GM19351 (cell line): ENCODE results near the gene ABCC1.

Source experiments
- ATAC-seq: cut with Tn5 transposase; IDR thresholded peaks from one replicate; pipeline ENCODE4 v1.9.1; 2021; ENCODE audit warnings: mild to moderate bottlenecking, moderate library complexity; ENCODE audit not compliant: unreplicated experiment

ABCC1 gene

DNA sequence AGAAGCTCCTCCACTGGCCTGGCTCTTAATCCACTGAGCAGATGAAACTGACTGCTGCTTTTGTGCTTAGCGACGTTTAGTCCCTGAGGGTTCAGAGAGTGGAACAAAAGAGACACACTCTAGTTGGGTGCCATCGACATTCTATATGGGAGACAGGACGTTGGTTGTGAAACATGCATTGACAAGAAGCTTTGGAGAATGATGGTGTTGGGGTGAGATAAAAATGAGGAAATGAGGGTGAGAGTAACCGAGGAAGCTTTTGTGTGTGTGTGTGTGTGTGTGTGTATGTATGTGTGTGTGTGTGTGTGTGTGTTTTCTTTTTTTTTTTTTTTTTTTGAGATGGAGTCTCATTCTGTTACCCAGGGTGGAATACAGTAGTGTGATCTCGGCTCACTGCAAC, 89.5 kb downstream of the ABCC1 start:
- no peak for ATAC-seq

- ATAC-seq, result no peak
These were observed 91.9 kb downstream of the ABCC1 start for GRCh38 chr16:16041196-16041892.

- no peak for ATAC-seq
These were observed 92.7 kb downstream of the ABCC1 start for GRCh38 chr16:16042076-16042475.

- no peak for ATAC-seq
These were observed 95.9 kb downstream of the ABCC1 start for GRCh38 chr16:16045296-16045695.

- no peak for ATAC-seq
These were observed 96.5 kb downstream of the ABCC1 start for GRCh38 chr16:16045879-16046278.

DNA sequence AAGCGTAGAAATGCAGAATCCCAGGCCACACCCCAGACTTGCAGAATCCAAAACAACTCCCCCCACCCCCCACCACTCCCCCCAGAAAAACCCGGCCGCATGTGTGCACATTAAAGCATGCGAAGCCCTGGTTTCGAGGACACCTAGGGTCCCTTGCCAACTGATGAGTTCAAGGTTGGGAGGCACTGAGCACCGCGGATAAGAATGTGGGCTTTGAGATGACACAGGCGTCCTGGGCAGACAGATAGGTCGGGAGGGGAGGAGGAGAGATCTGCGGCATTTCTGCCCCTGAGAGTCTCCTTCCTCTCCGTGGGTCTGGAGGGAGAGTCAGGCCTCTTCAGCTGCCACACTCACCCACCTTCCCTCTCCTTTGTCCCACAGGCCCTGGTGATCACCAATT, 98.3 kb downstream of the ABCC1 start:
- ATAC-seq, result no peak

DNA sequence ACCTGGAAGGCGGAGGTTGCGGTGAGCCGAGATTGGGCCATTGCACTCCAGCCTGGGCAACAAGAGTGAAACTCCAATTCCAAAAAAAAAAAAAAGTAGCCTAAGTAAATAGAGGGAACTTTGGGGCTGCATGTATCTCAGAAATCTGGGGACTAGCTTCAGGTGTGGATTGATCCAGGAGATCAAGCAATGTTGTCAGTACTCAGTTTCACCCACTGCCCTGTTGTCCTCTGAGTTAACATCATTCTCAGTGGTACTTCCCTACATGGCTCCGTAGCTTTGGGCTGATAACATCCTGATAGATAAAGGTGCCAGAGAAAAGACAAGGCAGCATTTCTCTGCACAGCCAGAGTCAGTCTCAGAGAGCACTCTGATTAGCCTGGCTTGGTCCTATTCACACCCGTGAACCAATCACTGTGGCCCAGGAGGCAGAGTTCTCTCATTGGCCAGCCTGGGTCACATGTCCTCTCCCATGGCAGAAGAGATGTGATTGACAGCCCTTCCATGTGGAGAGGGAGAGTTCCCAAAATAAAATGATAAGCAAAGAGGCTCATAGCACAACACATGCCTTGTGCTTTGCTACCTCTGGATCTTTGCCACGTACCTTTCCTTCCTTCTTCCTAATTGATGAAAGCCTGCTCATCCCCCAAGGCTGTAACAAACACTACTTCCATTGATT, 99.6 kb downstream of the ABCC1 start:
- no peak for ATAC-seq

DNA sequence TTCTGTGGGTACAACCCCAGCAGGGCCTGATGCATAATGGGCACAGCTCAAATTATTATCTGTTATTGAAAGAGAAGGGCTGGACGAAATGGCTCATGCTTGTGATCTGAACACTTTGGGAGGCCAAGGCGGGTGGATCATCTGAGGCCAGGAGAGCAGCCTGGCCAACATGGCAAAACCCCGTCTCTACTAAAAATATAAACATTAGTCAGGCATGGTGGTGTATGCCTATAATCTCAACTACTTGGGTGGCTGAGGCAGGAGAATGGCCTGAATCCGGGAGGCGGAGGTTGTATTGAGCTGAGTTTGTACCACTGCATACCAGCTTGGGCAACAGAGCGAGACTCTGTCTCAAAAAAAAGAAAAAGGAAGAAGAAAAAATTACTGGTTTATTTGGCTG, 100.7 kb downstream of the ABCC1 start:
- ATAC-seq, result no peak

GRCh38 chr16:16051132-16051531, 101.7 kb downstream of the ABCC1 start:
- no peak for ATAC-seq

DNA sequence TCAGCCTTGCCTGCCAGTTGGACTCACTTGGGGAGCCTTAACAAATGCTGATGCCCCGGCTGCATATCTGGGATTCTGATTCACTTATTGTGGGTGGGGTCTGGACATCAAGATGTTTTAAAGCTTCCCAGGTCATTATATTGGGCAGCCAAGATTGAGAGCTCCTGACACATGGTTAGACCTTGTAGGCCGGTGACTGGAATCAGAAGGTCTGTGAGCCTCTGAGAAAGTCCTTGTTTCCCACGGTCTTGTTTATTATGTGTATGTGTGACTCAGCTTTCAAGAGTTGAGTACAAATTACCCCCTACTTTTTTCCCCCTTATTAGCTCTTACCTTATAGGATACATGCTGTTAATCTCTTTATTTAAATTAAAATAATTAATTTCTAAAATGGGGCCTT, 103.5 kb downstream of the ABCC1 start:
- ATAC-seq, result no peak

- no peak for ATAC-seq
These were observed 107.7 kb downstream of the ABCC1 start for GRCh38 chr16:16057102-16057501.

DNA sequence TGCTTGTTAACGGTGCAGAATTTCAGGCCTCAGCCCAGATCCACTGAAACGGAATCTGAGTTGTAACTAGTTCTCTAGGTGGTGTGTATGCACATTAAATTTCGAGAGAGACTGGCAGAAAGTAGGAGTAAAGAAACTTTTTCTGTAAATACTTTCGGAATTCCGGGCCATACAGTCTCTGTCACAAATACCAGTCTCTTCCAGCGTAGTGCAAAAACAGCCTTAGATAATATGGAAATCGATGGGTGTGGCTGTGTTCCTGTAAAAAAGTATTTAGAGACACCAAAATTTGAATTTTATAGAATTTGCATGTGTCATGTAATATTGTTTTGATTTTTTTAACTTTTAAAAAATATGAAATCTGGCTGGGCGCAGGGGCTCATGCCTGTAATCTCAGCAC, 109.7 kb downstream of the ABCC1 start:
- no peak for ATAC-seq

DNA sequence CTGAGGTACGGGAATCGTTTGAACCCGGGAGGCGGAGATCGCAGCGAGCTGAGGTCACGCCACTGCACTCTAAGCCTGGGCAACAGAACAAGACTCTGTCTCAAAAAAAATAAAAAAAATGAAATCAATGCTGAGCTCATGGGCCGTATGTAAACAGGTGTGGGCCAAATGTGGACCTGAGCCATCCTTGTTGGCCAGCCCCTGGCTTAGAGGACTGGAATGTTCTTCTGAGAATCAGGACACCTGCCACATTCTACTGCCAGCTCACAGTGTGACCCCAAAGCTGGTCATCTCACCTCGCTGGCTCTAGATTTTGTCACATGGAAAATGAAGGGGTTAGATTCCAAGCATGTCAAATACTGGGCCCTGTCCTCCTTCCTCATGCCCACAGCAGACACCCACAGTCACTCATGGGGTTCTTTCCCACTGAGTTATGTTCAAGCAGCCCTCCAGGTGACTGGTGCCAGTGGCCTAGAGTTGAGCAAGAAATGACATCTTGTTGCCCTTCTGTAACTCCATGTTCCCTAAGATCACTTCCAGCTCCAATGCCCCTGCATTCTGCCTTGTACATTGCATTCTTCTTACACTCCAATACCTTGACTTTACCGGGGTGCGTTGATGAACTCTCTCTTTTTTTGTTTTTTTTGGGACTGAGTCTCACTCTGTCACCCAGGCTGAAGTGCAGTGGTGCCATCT, 110.6 kb downstream of the ABCC1 start:
- ATAC-seq, result no peak

GRCh38 chr16:16062023-16062937, 112.9 kb downstream of the ABCC1 start:
- no peak for ATAC-seq

DNA sequence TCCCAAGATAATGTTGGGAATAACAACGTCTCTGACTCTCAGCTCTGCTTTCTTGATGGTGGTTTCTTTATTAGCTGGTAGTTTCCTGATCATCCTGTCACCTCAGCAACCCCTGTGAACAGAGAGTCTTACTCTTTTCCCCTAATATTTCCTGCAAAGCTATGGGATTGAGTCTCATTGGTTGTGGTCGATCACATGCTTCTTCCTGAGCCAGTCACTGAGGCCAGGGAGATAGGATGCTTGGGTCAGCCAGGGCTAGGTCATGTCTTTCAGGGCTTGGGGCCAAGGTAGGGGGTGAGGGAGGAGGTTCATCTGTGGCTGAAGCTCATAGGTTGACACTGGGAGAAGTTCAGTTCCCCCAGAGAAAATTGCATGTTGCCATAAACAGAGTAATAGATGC, 114.3 kb downstream of the ABCC1 start:
- no peak for ATAC-seq

- ATAC-seq, result no peak
These were observed 115.5 kb downstream of the ABCC1 start for GRCh38 chr16:16064874-16065384.

DNA sequence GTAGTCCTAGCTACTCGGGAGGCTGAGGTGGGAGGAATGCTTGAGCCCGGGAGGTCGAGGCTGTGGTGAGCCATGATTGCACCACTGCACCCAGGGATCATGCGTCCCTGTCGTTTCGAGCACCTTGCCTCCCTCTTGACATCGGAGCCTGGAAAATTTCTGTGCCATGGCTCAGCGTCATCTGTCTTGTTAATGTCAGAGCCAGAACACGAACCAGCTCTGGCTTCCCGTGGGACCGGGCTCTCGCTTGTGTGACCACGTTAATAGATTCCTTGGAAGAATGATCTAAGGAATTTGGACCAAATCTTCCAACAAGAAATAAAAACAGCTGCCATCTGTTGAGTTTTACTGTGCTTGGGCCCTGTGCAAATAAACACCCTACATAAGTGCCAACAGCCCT, 117.7 kb downstream of the ABCC1 start:
- no peak for ATAC-seq

- ATAC-seq, result no peak
These were observed 122.3 kb downstream of the ABCC1 start for GRCh38 chr16:16071631-16072244.

GRCh38 chr16:16073001-16073545, 123.7 kb downstream of the ABCC1 start:
- ATAC-seq, result no peak
